ENCODE results near the gene ACTN3. TPM values are rescaled to one million over a fixed set of nuclear protein-coding genes. Genes with fewer than 3 reads are reported as not detected.
"Not testable (repeated sequence)": the region's sequence is repeated elsewhere in the genome, so short reads cannot be mapped to it uniquely, and the experiment has no call there.

ACTN3 gene
- total RNA-seq, 1 experiment from 2014 or later, result not detected

DNA sequence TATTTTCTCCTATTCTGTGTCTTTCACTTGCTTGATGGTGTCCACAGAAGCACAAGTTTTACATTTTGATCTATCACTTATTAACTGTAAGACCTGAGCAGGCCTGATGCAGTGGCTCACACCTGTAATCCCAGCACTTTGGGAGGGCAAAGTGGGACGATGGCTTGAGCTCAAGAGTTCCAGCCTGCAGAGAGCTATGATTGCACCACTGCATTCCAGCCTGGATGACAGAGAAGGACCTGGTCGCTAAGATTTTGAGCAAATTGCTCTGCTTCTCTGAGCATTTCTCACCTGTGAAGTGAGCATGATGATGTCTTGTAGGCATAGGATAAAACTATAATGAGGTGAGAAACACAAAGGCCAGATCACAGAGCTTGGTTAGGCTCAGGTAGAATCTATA is 39.4 kb downstream of the ACTN3 start:
- no peaks in the 10 kb centered on the region for H3K36me3 ChIP-seq (ENCODE audit: control insufficient read depth, insufficient read depth, low read length)
- ChIA-PET CTCF (no interaction called here), POLR2A (interaction anchor here (1.0 kb wide), 1 partner anchor 30 kb away, joined by 5 read pairs; no protein-coding TSS in a partner anchor)
- H3K4me3 Mint-ChIP-seq (ENCODE audit: unreplicated experiment), result no peak overlapping the region
- H3K9me3 Mint-ChIP-seq (ENCODE audit: unreplicated experiment), result peaks cover 18% of the 10 kb centered on the region
- H3K36me3 Mint-ChIP-seq (ENCODE audit: insufficient read depth, unreplicated experiment), result no peaks in the 10 kb centered on the region
- H3K4me1 ChIP-seq, result peaks cover 4% of the 10 kb centered on the region
- H3K4me1 Mint-ChIP-seq (ENCODE audit: low read depth, unreplicated experiment), result no peaks in the 10 kb centered on the region
- no peaks in the 10 kb centered on the region; the same call in 1 of the 2 replicates for H3K27me3 ChIP-seq (replicated peaks; ENCODE audit: control insufficient read depth, insufficient read depth, low read length)
- no peak overlapping the region for H3K27ac Mint-ChIP-seq (ENCODE audit: unreplicated experiment)
- DNase-seq, result no peak
- H3K4me3 ChIP-seq (ENCODE audit: low read depth, low read length), result no peak overlapping the region
- intact Hi-C loops (cut with micrococcal nuclease; ENCODE audit: unreplicated experiment), result no loop called here
- H3K27me3 Mint-ChIP-seq (ENCODE audit: insufficient read depth, unreplicated experiment), result no peaks in the 10 kb centered on the region
- H3K9me3 ChIP-seq, result peaks cover 27% of the 10 kb centered on the region
- TF ChIP-seq, protein P1, sequence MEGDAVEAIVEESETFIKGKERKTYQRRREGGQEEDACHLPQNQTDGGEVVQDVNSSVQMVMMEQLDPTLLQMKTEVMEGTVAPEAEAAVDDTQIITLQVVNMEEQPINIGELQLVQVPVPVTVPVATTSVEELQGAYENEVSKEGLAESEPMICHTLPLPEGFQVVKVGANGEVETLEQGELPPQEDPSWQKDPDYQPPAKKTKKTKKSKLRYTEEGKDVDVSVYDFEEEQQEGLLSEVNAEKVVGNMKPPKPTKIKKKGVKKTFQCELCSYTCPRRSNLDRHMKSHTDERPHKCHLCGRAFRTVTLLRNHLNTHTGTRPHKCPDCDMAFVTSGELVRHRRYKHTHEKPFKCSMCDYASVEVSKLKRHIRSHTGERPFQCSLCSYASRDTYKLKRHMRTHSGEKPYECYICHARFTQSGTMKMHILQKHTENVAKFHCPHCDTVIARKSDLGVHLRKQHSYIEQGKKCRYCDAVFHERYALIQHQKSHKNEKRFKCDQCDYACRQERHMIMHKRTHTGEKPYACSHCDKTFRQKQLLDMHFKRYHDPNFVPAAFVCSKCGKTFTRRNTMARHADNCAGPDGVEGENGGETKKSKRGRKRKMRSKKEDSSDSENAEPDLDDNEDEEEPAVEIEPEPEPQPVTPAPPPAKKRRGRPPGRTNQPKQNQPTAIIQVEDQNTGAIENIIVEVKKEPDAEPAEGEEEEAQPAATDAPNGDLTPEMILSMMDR (IDR thresholded peaks at IDR 0.05; ENCODE audit: insufficient read depth in 1 of 2, low read depth in 1 of 2, low read length in 1 of 2, severe bottlenecking in 1 of 2, unreplicated experiment in 1 of 2), result no peak
- no TSS peak for BruUV-seq (replicated peaks)

DNA sequence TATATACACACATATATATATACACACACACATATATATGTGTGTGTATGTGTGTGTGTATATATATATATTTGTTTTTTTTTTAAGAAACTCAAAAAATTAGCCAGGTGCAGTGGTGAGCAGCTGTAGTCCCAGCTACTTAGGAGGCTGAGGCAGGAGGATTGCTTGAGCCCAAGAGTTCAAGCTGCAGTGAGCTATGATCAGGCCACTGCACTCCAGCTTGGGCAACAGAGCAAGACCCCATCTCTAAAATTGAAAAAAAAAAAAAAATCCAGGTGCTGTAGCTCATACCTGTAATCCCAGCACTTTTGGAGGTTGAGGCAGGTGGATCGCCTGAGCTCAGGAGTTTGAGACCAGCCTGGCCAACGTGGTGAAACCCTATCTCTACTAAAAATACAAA is 42.6 kb downstream of the ACTN3 start:
- CTCF ChIA-PET, result interaction anchor here (0.6 to 0.8 kb wide), 3 partner anchors 27 to 1593 kb away, joined by 3 to 6 read pairs (median 3); no protein-coding TSS in a partner anchor

DNA sequence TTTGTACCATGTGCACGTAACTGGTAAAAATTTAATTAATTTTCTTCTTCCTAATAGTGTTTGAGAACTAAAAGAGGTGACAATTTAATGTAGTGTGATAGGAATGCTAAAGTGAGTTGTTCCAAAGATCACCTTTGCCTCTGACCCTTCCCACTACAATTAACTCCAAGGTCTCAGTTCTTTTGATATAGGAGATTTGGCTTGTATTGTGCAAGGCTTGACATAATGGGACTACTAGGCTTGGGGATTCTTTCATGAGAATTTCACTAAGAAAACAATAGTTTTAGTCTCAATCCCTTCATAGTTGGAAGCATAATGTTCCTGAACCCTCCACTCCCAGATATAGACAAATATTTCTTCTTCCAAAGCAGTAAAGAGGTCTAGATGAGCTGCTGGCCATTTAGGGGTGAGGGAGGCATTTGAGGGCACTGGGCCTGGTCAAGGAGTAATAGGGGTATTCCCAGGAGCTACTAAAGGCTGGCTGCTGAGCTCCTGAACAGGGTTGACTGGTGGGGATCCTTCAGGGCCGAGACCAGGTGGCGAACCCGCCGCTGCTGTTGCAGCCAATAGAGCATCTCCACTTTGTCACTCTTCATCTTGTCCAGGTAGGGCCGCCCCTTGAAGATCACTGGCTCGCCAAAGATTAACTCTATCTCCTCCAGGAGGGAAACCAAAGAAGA is 43.4 kb downstream of the ACTN3 start:
- no peaks in the 10 kb centered on the region for H3K36me3 ChIP-seq (ENCODE audit: control insufficient read depth, insufficient read depth, low read length)
- Mint-ChIP-seq H3K9me3 (ENCODE audit: unreplicated experiment) (no peaks in the 10 kb centered on the region), H3K27me3 (ENCODE audit: insufficient read depth, unreplicated experiment) (no peaks in the 10 kb centered on the region), H3K27ac (ENCODE audit: unreplicated experiment) (no peak overlapping the region), H3K4me3 (ENCODE audit: unreplicated experiment) (no peak overlapping the region), H3K4me1 (ENCODE audit: low read depth, unreplicated experiment) (peaks cover 6% of the 10 kb centered on the region), H3K36me3 (ENCODE audit: insufficient read depth, unreplicated experiment) (peaks cover 14% of the 10 kb centered on the region)
- DNase-seq, result no peak
- TF ChIP-seq, protein P1 (IDR thresholded peaks at IDR 0.05; ENCODE audit: insufficient read depth in 1 of 2, low read depth in 1 of 2, low read length in 1 of 2, severe bottlenecking in 1 of 2, unreplicated experiment in 1 of 2), result no peak
- ChIA-PET CTCF (interaction anchor here (0.8 to 1.6 kb wide), 2 partner anchors 28 to 88 kb away, joined by 3 read pairs; no protein-coding TSS in a partner anchor), POLR2A (interaction anchor here (0.6 to 2.7 kb wide), 3 partner anchors 27 to 124 kb away, joined by 6 to 9 read pairs (median 9); partner anchors contain the start of genes PELI3, RBM14 and RBM4)
- no TSS peak for BruUV-seq (replicated peaks)
- H3K4me3 ChIP-seq (ENCODE audit: low read depth, low read length), result no peak overlapping the region
- H3K27me3 ChIP-seq (replicated peaks; ENCODE audit: control insufficient read depth, insufficient read depth, low read length), result no peaks in the 10 kb centered on the region
- peaks cover 23% of the 10 kb centered on the region for H3K4me1 ChIP-seq
- intact Hi-C loops (cut with micrococcal nuclease; ENCODE audit: unreplicated experiment), result loop anchor here (5.0 kb wide), 1 partner anchor 43 kb away; the partner anchor contains the start of genes ACTN3 and ZDHHC24
- H3K9me3 ChIP-seq, result peaks cover 4% of the 10 kb centered on the region; the same call in 1 of the 2 replicates

More for the DNA sequence above, 42.6 kb downstream of the ACTN3 start:
- BruUV-seq (replicated peaks); H3K4me1 Mint-ChIP-seq (ENCODE audit: low read depth, unreplicated experiment); H3K36me3 ChIP-seq (ENCODE audit: control insufficient read depth, insufficient read depth, low read length); H3K9me3 Mint-ChIP-seq (ENCODE audit: unreplicated experiment); H3K4me3 Mint-ChIP-seq (ENCODE audit: unreplicated experiment); H3K27me3 ChIP-seq (replicated peaks; ENCODE audit: control insufficient read depth, insufficient read depth, low read length); DNase-seq; H3K27ac Mint-ChIP-seq (ENCODE audit: unreplicated experiment); intact Hi-C loops (cut with micrococcal nuclease; ENCODE audit: unreplicated experiment); H3K9me3 ChIP-seq; H3K27me3 Mint-ChIP-seq (ENCODE audit: insufficient read depth, unreplicated experiment); H3K4me3 ChIP-seq (ENCODE audit: low read depth, low read length): not testable (repeated sequence)
- H3K36me3 Mint-ChIP-seq (ENCODE audit: insufficient read depth, unreplicated experiment), result peaks cover 14% of the 10 kb centered on the region
- H3K4me1 ChIP-seq, result peaks cover 23% of the 10 kb centered on the region
- POLR2A ChIA-PET, result interaction anchor here (2.7 kb wide), 1 partner anchor 27 kb away, joined by 9 read pairs; the partner anchor contains the start of gene RBM14
